Caco-2 (cell line): ENCODE measurements around the gene KLHL17. TPM values are rescaled to one million over a fixed set of nuclear protein-coding genes. Genes with fewer than 3 reads are reported as not detected.
"Not testable (repeated sequence)": the region's sequence is repeated elsewhere in the genome, so short reads cannot be mapped to it uniquely, and the experiment has no call there.

Source experiments
- BruUV-seq: library from RNA; stranded (reverse); fragments of 400-500 nt; replicated peaks from 2 replicates; lab custom pipeline; 2021; lab: Mats Ljungman, UMichigan
- CTCF ChIA-PET: fragments of 300-600 bp; sonication (Branson Sonifier 250); formaldehyde crosslinking; loops from one replicate; lab custom pipeline; 2022; ENCODE audit warnings: antibody characterized with exemption; lab: Charles Lee
- POLR2A ChIA-PET: fragments of 300-600 bp; sonication (Branson Sonifier 250); formaldehyde crosslinking; loops from one replicate; lab custom pipeline; 2022; ENCODE audit warnings: antibody characterized with exemption; lab: Charles Lee
- DNase-seq, 2 experiments: peaks; one replicate each; pipeline versions ENCODE4 v3.0.0 to v3.0.0-alpha.2; 2020 to 2022
- H3K27me3 ChIP-seq: replicated peaks from 2 replicates; pipeline ENCODE4 v1.6.0; 2011; ENCODE audit warnings: low read length; ENCODE audit not compliant: control insufficient read depth, insufficient read depth
- H3K36me3 ChIP-seq: 2 replicates; pipeline ENCODE4 v1.5.1; 2011; ENCODE audit warnings: low read length; ENCODE audit not compliant: control insufficient read depth, insufficient read depth
- H3K4me1 ChIP-seq: fragments of 250-450 bp; sonication (Bioruptor Pico); 2 replicates; pipeline ENCODE4 v1.5.1; 2020; ENCODE audit warnings: mild to moderate bottlenecking
- H3K4me3 ChIP-seq: 2 replicates; pipeline ENCODE4 v1.5.1; 2011; ENCODE audit warnings: low read depth, mild to moderate bottlenecking, control low read depth, low read length
- H3K9me3 ChIP-seq: fragments of 250-450 bp; sonication (Bioruptor Pico); 2 replicates; pipeline ENCODE4 v1.5.1; 2020; ENCODE audit warnings: mild to moderate bottlenecking, moderate library complexity
- H3K27ac Mint-ChIP-seq: one replicate; pipeline ENCODE4 v1.8.0; 2022; ENCODE audit warnings: mixed read lengths; ENCODE audit not compliant: unreplicated experiment
- H3K27me3 Mint-ChIP-seq: one replicate; pipeline ENCODE4 v1.8.0; 2022; ENCODE audit warnings: mixed read lengths; ENCODE audit not compliant: insufficient read depth, unreplicated experiment
- H3K36me3 Mint-ChIP-seq: one replicate; pipeline ENCODE4 v1.8.0; 2022; ENCODE audit warnings: mild to moderate bottlenecking, mixed read lengths; ENCODE audit not compliant: insufficient read depth, unreplicated experiment
- H3K4me1 Mint-ChIP-seq: one replicate; pipeline ENCODE4 v1.8.0; 2022; ENCODE audit warnings: low read depth, mixed read lengths; ENCODE audit not compliant: unreplicated experiment
- H3K4me3 Mint-ChIP-seq: one replicate; pipeline ENCODE4 v1.8.0; 2022; ENCODE audit warnings: mild to moderate bottlenecking, moderate library complexity, mixed read lengths; ENCODE audit not compliant: unreplicated experiment
- H3K9me3 Mint-ChIP-seq: one replicate; pipeline ENCODE4 v1.8.0; 2022; ENCODE audit warnings: mixed read lengths; ENCODE audit not compliant: unreplicated experiment
- intact Hi-C: fragments of 100-400 bp; cut with micrococcal nuclease; formaldehyde crosslinking; loops from one replicate; pipeline ENCODE4 v1.10.0; 2022; ENCODE audit not compliant: unreplicated experiment
- total RNA-seq: library from RNA; stranded (reverse); gene quantifications from 2 replicates; pipeline ENCODE4 v1.2.3, GENCODE V29; 2022
- TF ChIP-seq, protein P1 (sequence below), 2 experiments: fragments of 200-600 bp in 1 of 2; IDR thresholded peaks; 1 replicate in 1 of 2; 2 replicates in 1 of 2; pipeline versions ENCODE4 v1.5.1 to v1.8.0; 2011 to 2022; ENCODE audit warnings: antibody characterized with exemption in 1 of 2, control low read depth in 1 of 2, inconsistent platforms in 1 of 2, low read depth in 1 of 2, low read length in 1 of 2, mild to moderate bottlenecking in 1 of 2, moderate library complexity in 1 of 2; ENCODE audit not compliant: insufficient read depth in 1 of 2, severe bottlenecking in 1 of 2, unreplicated experiment in 1 of 2

Gene KLHL17
- total RNA-seq, 1 experiment from 2014 or later: 33.1 TPM

DNA sequence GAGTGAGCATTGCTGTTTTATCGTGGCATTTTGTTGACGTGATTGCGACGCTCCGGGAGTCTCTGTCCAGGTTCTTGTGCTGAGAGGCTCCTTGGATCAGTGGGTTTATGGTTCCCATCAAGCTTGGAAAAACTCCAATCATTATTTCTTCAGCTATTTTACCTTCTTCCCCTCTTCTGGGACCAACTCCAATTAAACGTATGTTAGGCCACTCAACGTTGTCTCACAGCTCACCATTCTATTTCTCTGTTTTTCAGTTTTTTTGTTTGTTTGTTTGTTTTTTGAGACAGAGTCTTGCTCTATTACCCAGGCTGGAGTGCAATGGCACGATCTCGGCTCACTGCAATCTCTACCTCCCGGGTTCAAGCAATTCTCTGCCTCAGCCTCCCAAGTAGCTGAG is 31.5 kb downstream of the KLHL17 start:
- no peaks in the 10 kb centered on the region for H3K36me3 ChIP-seq
- ChIA-PET CTCF (no interaction called here), POLR2A (no interaction called here)
- no peaks in the 10 kb centered on the region for H3K27me3 Mint-ChIP-seq
- peaks cover 8% of the 10 kb centered on the region; the same call in 1 of the 2 replicates for H3K9me3 ChIP-seq
- H3K4me3 ChIP-seq: no peak overlapping the region
- no peak for DNase-seq
- no peaks in the 10 kb centered on the region for H3K4me1 Mint-ChIP-seq
- peaks cover 35% of the 10 kb centered on the region for H3K36me3 Mint-ChIP-seq
- no peaks in the 10 kb centered on the region for H3K27me3 ChIP-seq
- H3K27ac Mint-ChIP-seq: no peak overlapping the region
- no peak overlapping the region for H3K4me3 Mint-ChIP-seq
- TF ChIP-seq, protein P1, sequence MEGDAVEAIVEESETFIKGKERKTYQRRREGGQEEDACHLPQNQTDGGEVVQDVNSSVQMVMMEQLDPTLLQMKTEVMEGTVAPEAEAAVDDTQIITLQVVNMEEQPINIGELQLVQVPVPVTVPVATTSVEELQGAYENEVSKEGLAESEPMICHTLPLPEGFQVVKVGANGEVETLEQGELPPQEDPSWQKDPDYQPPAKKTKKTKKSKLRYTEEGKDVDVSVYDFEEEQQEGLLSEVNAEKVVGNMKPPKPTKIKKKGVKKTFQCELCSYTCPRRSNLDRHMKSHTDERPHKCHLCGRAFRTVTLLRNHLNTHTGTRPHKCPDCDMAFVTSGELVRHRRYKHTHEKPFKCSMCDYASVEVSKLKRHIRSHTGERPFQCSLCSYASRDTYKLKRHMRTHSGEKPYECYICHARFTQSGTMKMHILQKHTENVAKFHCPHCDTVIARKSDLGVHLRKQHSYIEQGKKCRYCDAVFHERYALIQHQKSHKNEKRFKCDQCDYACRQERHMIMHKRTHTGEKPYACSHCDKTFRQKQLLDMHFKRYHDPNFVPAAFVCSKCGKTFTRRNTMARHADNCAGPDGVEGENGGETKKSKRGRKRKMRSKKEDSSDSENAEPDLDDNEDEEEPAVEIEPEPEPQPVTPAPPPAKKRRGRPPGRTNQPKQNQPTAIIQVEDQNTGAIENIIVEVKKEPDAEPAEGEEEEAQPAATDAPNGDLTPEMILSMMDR (IDR thresholded peaks at IDR 0.05; ENCODE audit: insufficient read depth in 1 of 2, low read depth in 1 of 2, low read length in 1 of 2, severe bottlenecking in 1 of 2, unreplicated experiment in 1 of 2): no peak
- H3K9me3 Mint-ChIP-seq: no peaks in the 10 kb centered on the region
- BruUV-seq: no TSS peak
- intact Hi-C loops: no loop called here
- H3K4me1 ChIP-seq: peaks cover 8% of the 10 kb centered on the region

DNA sequence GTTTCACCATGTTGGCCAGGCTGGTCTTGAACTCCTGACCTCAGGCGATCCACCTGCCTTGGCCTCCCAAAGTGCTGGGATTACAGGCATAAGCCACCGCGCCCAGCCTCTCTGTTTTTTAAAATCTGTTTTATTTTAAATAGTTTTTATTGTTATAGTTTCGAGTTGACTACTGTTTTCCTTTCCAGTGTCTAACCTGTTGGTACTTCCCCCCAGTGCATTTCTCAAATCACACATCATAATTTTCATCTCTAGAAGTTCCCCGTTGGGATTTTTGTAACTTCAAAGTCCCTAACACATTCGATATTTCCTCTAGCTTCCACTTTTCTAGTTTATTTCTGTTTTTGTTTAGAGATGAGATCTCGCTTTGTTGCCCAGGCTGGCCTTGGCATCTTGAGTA is 32.0 kb downstream of the KLHL17 start:
- H3K9me3 Mint-ChIP-seq: no peaks in the 10 kb centered on the region
- Histone ChIP-seq H3K4me3 (no peak overlapping the region), H3K27me3 (no peaks in the 10 kb centered on the region), H3K36me3 (no peaks in the 10 kb centered on the region), H3K9me3 (peaks cover 8% of the 10 kb centered on the region; the same call in 1 of the 2 replicates), H3K4me1 (peaks cover 8% of the 10 kb centered on the region)
- no TSS peak for BruUV-seq
- no peaks in the 10 kb centered on the region for H3K4me1 Mint-ChIP-seq
- H3K27ac Mint-ChIP-seq: no peak overlapping the region
- CTCF ChIA-PET: no interaction called here
- DNase-seq: no peak
- intact Hi-C loops: no loop called here
- H3K27me3 Mint-ChIP-seq: no peaks in the 10 kb centered on the region
- POLR2A ChIA-PET: no interaction called here
- H3K36me3 Mint-ChIP-seq: peaks cover 35% of the 10 kb centered on the region
- TF ChIP-seq, protein P1 (IDR thresholded peaks at IDR 0.05; ENCODE audit: insufficient read depth in 1 of 2, low read depth in 1 of 2, low read length in 1 of 2, severe bottlenecking in 1 of 2, unreplicated experiment in 1 of 2): no peak
- H3K4me3 Mint-ChIP-seq: no peak overlapping the region

DNA sequence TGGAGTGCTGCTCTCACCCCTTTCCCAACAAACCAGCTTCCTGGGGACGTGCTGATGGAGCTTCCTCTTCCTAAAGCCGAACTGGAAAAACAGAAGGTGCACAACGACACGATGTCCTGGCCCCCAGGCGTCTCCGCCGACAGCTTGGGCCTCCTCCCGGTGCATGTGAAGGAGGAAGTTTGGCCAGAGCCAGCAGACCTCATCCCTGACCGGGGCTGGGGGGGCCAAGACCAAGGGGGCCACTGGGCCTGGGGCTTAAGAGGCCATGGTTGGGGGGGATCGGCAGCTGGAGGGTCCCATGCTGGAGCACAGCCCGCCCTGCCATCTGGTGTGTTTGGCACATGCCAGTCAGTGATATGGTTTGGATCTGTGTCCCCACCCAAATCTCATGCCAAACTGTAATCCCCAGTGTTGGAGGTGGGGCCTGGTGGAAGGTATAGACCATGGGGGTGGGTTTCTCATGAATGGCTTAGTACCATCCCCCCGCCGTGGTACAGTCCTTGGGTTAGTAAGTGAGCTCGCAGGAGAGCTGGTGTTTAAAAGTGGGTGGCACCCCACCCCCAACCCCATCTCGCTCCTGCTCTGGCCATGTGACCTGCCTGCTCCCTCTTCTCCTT is 33.1 kb downstream of the KLHL17 start:
- ChIA-PET CTCF (interaction anchor here (1.5 kb wide), 1 partner anchor 9 kb away, joined by 4 read pairs; no protein-coding TSS in a partner anchor), POLR2A (no interaction called here)
- Histone ChIP-seq H3K4me1 (peaks cover 19% of the 10 kb centered on the region), H3K36me3 (no peaks in the 10 kb centered on the region), H3K4me3 (no peak overlapping the region), H3K27me3 (no peaks in the 10 kb centered on the region), H3K9me3 (peaks cover 8% of the 10 kb centered on the region; the same call in 1 of the 2 replicates)
- H3K27me3 Mint-ChIP-seq: no peaks in the 10 kb centered on the region
- no peak overlapping the region for H3K4me3 Mint-ChIP-seq
- no TSS peak for BruUV-seq
- no peak for DNase-seq
- H3K27ac Mint-ChIP-seq: no peak overlapping the region
- intact Hi-C loops: no loop called here
- TF ChIP-seq, protein P1 (IDR thresholded peaks at IDR 0.05; ENCODE audit: insufficient read depth in 1 of 2, low read depth in 1 of 2, low read length in 1 of 2, severe bottlenecking in 1 of 2, unreplicated experiment in 1 of 2): no peak
- H3K36me3 Mint-ChIP-seq: peaks cover 35% of the 10 kb centered on the region
- no peaks in the 10 kb centered on the region for H3K4me1 Mint-ChIP-seq
- no peaks in the 10 kb centered on the region for H3K9me3 Mint-ChIP-seq

DNA sequence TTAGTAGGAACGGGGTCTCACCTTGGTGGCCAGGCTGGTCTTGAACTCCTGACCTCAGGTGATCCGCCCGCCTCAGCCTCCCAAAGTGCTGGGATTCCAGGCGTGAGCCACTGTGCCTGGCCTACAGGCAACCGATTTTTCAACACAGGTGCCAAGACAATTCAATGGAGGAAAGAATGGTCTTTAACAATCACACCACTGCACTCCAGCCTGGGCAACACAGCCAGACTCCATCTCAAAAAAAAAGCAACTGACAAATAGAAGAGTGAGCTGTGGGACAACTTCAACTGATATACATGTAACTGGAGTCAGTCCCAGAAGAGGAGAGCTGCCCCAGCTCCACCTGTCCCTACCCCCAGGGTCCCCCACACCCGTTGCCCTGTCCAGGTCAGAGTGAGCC is 34.2 kb downstream of the KLHL17 start:
- CTCF ChIA-PET, POLR2A ChIA-PET, intact Hi-C loops, H3K27me3 ChIP-seq, H3K27me3 Mint-ChIP-seq, BruUV-seq, H3K27ac Mint-ChIP-seq, H3K4me1 Mint-ChIP-seq, H3K9me3 ChIP-seq, DNase-seq, H3K4me3 Mint-ChIP-seq, H3K9me3 Mint-ChIP-seq, H3K4me3 ChIP-seq, H3K36me3 ChIP-seq: not testable (repeated sequence)
- peaks cover 28% of the 10 kb centered on the region for H3K36me3 Mint-ChIP-seq
- peaks cover 19% of the 10 kb centered on the region for H3K4me1 ChIP-seq
